ENCODE results near the gene ZG16. TPM values are rescaled to one million over a fixed set of nuclear protein-coding genes. Genes with fewer than 3 reads are reported as not detected.

Gene ZG16
- total and polyA plus RNA-seq, 4 donors: 0.19 to 2.8 (median 1.7) TPM

DNA sequence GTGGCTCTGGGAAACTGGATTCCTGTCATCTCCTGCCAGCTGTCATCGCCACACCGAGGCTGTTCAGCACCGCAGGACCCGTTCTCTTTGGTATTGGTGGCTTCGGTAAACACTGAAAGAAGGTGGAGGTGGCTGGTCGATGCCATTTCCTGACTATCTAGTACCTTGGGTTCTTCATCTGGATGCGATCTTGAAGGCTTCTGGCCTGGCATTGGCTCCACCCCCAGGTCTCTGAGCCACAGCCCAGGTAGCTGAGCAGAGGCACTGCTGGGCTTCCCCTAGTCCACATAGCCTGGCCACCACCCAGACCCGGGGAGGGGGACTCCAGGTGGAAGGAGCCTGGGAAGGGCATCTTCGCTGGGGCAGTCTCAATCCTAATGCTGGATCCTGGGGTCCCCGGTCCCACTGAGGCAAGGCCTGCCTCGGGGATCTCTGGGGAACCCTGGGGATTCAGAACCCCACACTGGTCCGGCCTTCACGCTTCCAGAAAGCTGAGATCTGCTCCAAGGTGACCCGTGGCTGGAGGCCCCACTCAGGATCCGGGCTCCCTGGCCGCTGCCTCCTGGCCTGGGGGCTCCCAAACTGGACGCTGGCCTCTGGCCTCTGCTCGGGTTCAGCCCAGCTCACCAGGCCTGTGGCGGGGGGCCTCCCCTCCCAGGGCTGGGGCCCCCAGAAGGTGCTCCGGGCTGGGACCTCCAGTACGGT, 34.1 kb upstream of the ZG16 start:
- H3K9me3 ChIP-seq (ENCODE audit: control insufficient read depth in 4 of 4, low read length in 3 of 4): no peaks in the 10 kb centered on the region
- H3K27ac ChIP-seq (ENCODE audit: low read depth in 1 of 2, low read length in 2 of 2): peak overlapping the region in 1 of 2 donors; percentile 20
- WGBS: 91% methylated on average over 21 of the region's 21 CpGs
- H3K36me3 ChIP-seq (ENCODE audit: control insufficient read depth in 4 of 4, insufficient read depth in 3 of 4, low read depth in 1 of 4, low read length in 3 of 4): no peaks in the 10 kb centered on the region
- no peak for DNase-seq (ENCODE audit: low spot score)
- no peak overlapping the region for H3K4me3 ChIP-seq (ENCODE audit: low read depth in 1 of 3, low read length in 3 of 3)
- H3K9ac ChIP-seq (ENCODE audit: low read depth in 1 of 2, low read length in 2 of 2): no peak overlapping the region
- no peaks in the 10 kb centered on the region for H3K27me3 ChIP-seq (ENCODE audit: control insufficient read depth in 4 of 4, insufficient read depth in 4 of 4, low read length in 3 of 4)
- TF ChIP-seq GABPA (IDR thresholded peaks at IDR 0.05 in 1 of 2, conservative IDR thresholded peaks at IDR 0.05 in 1 of 2) (no peak), CTCF (IDR thresholded peaks at IDR 0.05; ENCODE audit: low read depth, low read length, missing input control) (no peak), HNF4A (conservative IDR thresholded peaks at IDR 0.05) (no peak), ZBTB33 (IDR thresholded peaks at IDR 0.05) (no peak), EGR1 (IDR thresholded peaks at IDR 0.05; ENCODE audit: low read depth in 2 of 2) (no peak), NR2F2 (IDR thresholded peaks at IDR 0.05) (no peak), ATF3 (IDR thresholded peaks at IDR 0.05) (no peak), RAD21 (IDR thresholded peaks at IDR 0.05) (no peak), JUND (IDR thresholded peaks at IDR 0.05) (no peak), MAX (IDR thresholded peaks at IDR 0.05) (no peak), REST (IDR thresholded peaks at IDR 0.05) (no peak), FOXA1 (IDR thresholded peaks at IDR 0.05) (no peak), HNF4G (IDR thresholded peaks at IDR 0.05) (no peak), SP1 (IDR thresholded peaks at IDR 0.05) (no peak), YY1 (IDR thresholded peaks at IDR 0.05) (no peak), RXRA (IDR thresholded peaks at IDR 0.05) (no peak), FOXA2 (IDR thresholded peaks at IDR 0.05) (no peak), TAF1 (conservative IDR thresholded peaks at IDR 0.05) (no peak)
- H3K4me1 ChIP-seq (ENCODE audit: control insufficient read depth in 4 of 4, insufficient read depth in 4 of 4, low read length in 3 of 4): no peaks in the 10 kb centered on the region

Data from liver (tissue), 9 donors.